M059J (cell line): ENCODE results near the gene LRFN4. TPM values are rescaled to one million over a fixed set of nuclear protein-coding genes. Genes with fewer than 3 reads are reported as not detected.
"Not testable (repeated sequence)": the region's sequence is repeated elsewhere in the genome, so short reads cannot be mapped to it uniquely, and the experiment has no call there.

Experiments used
- DNase-seq: peaks from one replicate; pipeline ENCODE4 v3.0.0-alpha.2; 2012; ENCODE audit warnings: low read depth
- total RNA-seq: library from RNA; depleted of rRNA; stranded (reverse); fragments of >200 nt; shearing (Covaris generic); gene quantifications from 2 replicates; pipeline ENCODE4 v1.2.3, GENCODE V29; 2014; rRNA removed

Gene LRFN4
- total RNA-seq = 8.1 and 13.2 TPM in 2 replicates

- peak; percentile 71 for DNase-seq
Measured at GRCh38 chr11:66856496-66857233, at the start of gene LRFN4. TSS of gene LRFN4 (plus strand) at chr11:66857064. CDS start at chr11:66857745, 681 bp downstream.

DNA sequence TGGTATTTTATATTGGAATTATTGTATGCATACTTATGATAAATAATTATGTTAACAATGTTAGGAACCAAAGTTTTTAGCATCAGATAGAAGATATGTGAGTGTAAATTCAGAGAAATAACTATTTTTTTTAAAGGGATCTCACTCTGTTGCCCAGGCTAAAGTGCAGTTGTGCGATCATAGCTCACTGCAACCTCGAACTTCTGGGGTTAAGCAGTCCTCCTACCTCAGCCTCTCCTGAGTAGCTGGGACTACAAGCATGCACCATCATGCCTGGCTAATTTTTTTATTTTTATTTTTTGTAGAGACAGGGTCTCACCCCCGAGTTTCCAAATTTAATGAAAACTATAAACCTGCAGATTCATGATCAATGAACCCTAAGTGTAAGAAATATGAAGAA lies 47.3 kb upstream of the LRFN4 start:
- no peak for DNase-seq

GRCh38 chr11:66810576-66811185 lies 46.2 kb upstream of the LRFN4 start:
- DNase-seq = no peak

GRCh38 chr11:66814678-66815077 lies 42.2 kb upstream of the LRFN4 start:
- DNase-seq = no peak

DNA sequence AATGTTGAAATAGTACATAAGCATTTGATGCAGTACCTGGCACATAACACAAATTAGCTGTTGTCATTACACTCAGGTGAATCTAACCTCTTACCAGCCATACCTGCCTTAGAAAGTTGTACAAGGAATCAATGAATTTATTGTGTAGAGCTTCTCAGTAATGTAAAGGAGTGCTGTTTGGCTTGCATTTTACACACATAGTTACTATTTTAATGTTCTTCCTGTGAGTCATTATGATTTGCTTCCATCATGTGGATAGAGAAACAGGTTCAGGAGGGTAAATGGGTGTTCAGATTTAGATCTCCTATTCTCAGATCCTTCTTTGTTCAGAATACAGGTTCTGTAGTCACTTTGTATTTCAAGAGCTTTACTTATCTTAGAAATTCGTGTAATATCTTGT lies 41.2 kb upstream of the LRFN4 start:
- peak; percentile 16 for DNase-seq

DNA sequence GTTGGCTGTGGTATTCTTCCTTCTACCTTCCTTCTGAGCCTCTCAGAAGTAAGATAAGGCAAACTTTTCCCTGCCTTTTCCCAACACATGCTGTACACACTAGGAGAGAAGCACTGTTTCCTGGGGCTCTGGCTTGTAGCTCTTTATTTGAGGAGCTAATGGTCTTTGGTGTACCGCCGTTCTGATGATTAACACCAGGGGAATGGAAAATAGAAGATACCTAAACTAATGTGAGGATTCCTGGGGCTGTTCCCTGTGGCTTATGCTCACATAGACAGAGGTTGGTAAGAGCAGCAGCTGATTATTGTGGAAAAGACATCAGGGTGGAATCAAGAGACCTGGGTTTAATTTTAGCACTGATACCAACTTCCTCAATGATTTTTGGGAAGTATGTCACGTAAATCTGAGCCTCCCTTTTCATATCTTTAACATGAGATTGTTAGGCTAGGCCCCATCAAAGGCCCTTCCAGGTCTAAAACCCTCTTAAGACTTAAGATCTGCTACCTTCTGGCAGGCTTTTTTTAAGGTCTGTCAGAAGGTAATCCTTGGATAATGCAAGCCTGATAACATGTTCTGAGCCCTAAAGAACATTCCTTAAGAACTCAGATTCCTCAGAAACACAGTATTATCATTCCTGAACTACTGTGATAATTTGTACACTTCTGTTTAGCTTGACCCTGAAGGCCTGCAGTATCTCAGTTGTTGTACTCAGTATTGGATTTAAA lies 38.5 kb upstream of the LRFN4 start:
- DNase-seq = peak; percentile 7

GRCh38 chr11:66820381-66820780 lies 36.5 kb upstream of the LRFN4 start:
- no peak for DNase-seq

- DNase-seq = no peak
Measured at GRCh38 chr11:66820901-66821300, 36.0 kb upstream of the LRFN4 start.

GRCh38 chr11:66823700-66824099 lies 33.2 kb upstream of the LRFN4 start:
- DNase-seq = no peak

GRCh38 chr11:66824573-66824972 lies 32.3 kb upstream of the LRFN4 start:
- DNase-seq = not testable (repeated sequence)

DNA sequence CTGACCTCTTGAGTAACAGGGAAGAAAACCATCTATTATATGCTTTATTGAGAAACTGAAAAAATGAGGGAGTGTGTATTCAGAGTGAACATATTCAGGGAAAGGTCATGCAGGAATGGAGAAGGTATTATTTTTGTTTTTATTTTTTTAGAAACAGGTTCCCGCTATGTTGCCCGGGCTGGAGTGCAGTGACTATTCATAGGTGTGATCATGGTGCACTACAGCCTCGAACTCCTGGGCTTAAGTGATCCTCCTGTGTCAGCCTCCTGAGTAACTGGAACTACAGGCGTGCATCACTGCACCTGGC lies 22.4 kb upstream of the LRFN4 start:
- DNase-seq = no peak

DNA sequence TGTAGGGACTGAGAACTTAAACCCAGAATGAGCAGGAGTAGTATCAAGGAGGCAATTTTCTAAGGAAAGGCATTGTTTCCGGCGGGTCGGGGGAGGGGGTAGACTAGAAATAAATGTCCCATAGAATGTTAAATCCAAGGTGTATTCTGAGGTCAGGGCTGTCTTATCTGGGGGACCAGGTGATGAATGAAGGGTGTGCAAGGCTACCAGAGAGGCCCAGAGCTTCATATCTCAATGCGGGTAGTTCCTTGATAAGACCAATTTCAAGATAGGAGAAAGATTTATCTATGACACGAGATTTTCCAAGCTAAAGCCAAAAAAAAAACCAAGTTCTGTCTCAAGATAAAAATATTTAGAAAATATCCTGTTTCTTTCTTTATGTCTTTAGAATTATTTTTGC lies 21.9 kb upstream of the LRFN4 start:
- no peak for DNase-seq

- DNase-seq = peak; percentile 30
Measured at GRCh38 chr11:66835768-66836405, 21.0 kb upstream of the LRFN4 start.

- no peak for DNase-seq
Measured at GRCh38 chr11:66840317-66841091, 16.4 kb upstream of the LRFN4 start.

DNA sequence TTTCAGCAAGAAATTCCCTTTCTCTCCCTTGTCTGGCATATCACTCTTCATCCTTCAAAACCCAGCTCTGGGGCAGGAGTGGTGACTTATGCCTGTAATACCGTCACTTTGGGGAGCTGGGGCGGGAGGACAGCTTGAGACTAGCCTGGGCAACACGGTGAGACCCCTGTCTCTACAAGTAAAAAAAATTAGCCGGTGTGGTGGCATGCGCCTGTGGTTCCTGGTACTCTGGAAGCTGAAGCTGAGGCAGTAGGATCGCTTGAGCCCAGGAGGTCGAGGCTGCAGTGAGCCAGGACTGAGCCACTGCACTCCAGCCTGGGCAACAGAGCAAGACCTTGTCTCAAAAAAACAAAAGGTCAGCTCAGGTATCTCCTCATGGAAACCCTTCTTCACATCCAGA lies 15.0 kb upstream of the LRFN4 start:
- no peak for DNase-seq

GRCh38 chr11:66842501-66842895 lies 14.4 kb upstream of the LRFN4 start:
- DNase-seq = no peak

DNA sequence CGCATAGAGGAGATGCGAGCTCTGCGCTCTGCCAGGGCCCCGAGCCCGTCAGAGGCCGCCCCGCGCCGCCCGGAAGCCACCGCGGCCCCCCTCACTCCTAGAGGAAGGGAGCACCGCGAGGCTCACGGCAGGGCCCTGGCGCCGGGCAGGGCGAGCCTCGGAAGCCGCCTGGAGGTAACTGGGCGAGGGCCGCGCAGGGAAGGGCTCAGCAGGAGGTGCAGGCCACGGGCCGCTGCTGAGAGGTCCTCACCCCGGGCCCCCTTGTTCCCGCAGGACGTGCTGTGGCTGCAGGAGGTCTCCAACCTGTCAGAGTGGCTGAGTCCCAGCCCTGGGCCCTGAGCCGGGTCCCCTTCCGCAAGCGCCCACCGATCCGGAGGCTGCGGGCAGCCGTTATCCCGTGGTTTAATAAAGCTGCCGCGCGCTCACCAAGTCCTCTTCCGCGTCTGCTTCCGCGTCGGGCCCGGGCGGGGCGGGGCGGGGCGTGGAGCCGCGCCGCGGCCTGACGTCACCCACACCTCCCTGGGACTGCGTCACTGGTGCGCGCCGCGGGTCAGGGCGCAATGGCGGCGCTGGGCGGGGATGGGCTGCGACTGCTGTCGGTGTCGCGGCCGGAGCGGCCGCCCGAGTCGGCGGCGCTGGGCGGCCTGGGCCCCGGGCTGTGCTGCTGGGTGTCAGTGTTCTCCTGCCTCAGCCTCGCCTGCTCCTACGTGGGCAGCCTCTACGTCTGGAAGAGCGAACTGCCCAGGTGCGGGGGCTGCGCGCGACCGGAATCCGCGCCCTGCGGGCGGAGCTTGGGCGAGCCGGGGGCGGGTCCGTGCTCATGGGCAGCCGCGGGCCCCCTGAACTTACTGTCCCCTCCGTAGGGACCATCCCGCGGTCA lies 13.7 kb upstream of the LRFN4 start, which contains the start of gene RCE1:
Gene RCE1 (plus strand): TSS at position 546 of the 880 bp plus-strand sequence. CDS start 15 bp downstream, at position 561.
- DNase-seq = peak; percentile 85

- DNase-seq = no peak
Measured at GRCh38 chr11:66843776-66844495, 12.9 kb upstream of the LRFN4 start.

DNA sequence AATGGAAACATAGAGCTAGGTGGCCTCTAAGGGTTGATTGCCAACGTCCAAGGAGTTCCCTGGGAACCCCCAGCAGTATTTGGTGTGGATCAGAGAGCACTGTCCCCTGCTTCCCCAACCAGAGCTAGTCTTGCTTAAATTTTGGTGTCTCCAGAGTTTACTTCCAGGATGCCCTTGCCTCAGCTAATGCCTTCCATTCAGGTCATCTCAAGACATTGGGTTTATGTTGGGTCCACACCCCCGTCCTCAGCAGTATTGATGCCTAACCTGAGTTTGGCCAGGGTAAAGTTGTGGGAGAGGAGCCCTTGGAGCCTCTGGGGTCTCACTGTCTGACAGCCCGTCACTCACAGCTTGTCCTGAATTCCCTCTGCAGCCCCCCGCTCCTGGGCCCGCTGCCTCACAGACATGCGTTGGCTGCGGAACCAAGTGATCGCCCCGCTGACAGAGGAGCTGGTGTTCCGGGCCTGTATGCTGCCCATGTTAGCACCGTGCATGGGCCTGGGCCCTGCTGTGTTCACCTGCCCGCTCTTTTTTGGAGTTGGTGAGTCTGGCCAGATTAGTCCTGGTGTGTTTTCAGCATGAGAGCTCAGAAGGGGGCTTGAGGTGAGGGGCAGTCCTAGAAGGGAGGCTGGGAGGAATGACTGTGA lies 12.2 kb upstream of the LRFN4 start:
- no peak for DNase-seq
